Measurements from ENCODE around the gene RAB9A.

DNA sequence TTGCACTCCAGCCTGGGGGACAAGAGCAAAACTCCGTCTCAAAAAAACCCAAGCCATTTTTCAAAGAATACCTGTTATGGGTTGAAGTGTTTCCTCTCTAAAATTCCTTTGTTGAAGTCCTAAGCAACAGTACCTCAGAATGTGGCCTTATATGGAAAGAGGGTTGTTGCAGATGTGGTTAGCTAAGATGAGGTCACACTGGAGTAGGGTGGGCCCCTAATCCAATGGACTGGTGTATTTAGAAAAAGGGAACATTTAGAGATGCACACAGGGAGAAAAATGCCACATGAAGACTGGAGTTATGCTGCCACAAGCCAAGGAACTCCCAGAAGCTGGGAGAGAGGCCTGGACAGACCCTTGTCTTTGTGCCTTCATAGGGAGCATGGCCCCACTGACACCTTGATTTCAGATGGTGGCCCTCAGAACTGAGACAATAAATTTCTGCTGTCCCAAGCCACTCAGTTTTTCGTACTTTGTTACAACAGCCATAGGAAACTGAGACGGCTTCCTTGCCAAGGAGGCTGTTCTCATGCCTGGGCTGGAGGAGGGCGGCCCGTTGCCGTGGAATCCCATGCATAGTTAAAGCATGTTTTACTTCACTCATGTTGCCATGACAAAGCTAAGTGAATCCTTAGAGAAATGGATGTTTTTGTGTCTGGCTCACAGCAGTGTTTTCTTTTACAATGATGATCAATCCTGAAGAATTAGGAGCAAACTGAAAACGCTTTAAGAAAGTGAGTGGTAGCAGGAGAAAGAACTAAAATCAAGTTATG, 29.0 kb downstream of the RAB9A start:
- TF ChIP-seq, protein P1, sequence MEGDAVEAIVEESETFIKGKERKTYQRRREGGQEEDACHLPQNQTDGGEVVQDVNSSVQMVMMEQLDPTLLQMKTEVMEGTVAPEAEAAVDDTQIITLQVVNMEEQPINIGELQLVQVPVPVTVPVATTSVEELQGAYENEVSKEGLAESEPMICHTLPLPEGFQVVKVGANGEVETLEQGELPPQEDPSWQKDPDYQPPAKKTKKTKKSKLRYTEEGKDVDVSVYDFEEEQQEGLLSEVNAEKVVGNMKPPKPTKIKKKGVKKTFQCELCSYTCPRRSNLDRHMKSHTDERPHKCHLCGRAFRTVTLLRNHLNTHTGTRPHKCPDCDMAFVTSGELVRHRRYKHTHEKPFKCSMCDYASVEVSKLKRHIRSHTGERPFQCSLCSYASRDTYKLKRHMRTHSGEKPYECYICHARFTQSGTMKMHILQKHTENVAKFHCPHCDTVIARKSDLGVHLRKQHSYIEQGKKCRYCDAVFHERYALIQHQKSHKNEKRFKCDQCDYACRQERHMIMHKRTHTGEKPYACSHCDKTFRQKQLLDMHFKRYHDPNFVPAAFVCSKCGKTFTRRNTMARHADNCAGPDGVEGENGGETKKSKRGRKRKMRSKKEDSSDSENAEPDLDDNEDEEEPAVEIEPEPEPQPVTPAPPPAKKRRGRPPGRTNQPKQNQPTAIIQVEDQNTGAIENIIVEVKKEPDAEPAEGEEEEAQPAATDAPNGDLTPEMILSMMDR (IDR thresholded peaks at IDR 0.05): no peak
- TF ChIP-seq, protein P2, sequence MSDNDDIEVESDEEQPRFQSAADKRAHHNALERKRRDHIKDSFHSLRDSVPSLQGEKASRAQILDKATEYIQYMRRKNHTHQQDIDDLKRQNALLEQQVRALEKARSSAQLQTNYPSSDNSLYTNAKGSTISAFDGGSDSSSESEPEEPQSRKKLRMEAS (IDR thresholded peaks at IDR 0.05; ENCODE audit: low read depth): no peak
- TF ChIP-seq EP300 (IDR thresholded peaks at IDR 0.05; ENCODE audit: borderline replicate concordance in 1 of 2, low read depth in 1 of 2, low read length in 1 of 2) (no peak), POLR2AphosphoS5 (IDR thresholded peaks at IDR 0.05; ENCODE audit: low read depth, low read length) (no peak), TEAD4 (IDR thresholded peaks at IDR 0.05; ENCODE audit: borderline replicate concordance, insufficient read depth) (no peak), CHD2 (IDR thresholded peaks at IDR 0.05; ENCODE audit: low read length, partially characterized antibody) (no peak), GABPA (IDR thresholded peaks at IDR 0.05; ENCODE audit: low read depth) (no peak), RFX5 (IDR thresholded peaks at IDR 0.05; ENCODE audit: low read length) (no peak), EZH2phosphoT487 (IDR thresholded peaks at IDR 0.05; ENCODE audit: borderline replicate concordance, low read depth) (no peak)
- TF ChIP-seq, protein P3, sequence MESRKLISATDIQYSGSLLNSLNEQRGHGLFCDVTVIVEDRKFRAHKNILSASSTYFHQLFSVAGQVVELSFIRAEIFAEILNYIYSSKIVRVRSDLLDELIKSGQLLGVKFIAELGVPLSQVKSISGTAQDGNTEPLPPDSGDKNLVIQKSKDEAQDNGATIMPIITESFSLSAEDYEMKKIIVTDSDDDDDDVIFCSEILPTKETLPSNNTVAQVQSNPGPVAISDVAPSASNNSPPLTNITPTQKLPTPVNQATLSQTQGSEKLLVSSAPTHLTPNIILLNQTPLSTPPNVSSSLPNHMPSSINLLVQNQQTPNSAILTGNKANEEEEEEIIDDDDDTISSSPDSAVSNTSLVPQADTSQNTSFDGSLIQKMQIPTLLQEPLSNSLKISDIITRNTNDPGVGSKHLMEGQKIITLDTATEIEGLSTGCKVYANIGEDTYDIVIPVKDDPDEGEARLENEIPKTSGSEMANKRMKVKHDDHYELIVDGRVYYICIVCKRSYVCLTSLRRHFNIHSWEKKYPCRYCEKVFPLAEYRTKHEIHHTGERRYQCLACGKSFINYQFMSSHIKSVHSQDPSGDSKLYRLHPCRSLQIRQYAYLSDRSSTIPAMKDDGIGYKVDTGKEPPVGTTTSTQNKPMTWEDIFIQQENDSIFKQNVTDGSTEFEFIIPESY (IDR thresholded peaks at IDR 0.05; ENCODE audit: borderline replicate concordance, low read depth): no peak

All from SK-N-SH (cell line).